Islet of Langerhans (tissue), 1 donor: ENCODE data around the gene BORCS6.
"Not testable (repeated sequence)": the region's sequence is repeated elsewhere in the genome, so short reads cannot be mapped to it uniquely, and the experiment has no call there.

Source experiments
- FAIRE-seq: peaks from one replicate; lab custom pipeline; 2011; peaks lifted over from hg19 to GRCh38; lab: Jason Lieb, UNC

Gene BORCS6

GRCh38 chr17:8173056-8173870, 16.7 kb downstream of the BORCS6 start:
- FAIRE-seq, result peak; percentile 62

- FAIRE-seq, result not testable (repeated sequence)
Measured at GRCh38 chr17:8170186-8170585, 19.8 kb downstream of the BORCS6 start.

- FAIRE-seq, result no peak
Measured at GRCh38 chr17:8167526-8167925, 22.5 kb downstream of the BORCS6 start.

GRCh38 chr17:8166731-8167130, 23.2 kb downstream of the BORCS6 start:
- no peak for FAIRE-seq

- no peak for FAIRE-seq
Measured at GRCh38 chr17:8164815-8165131, 25.2 kb downstream of the BORCS6 start.

- FAIRE-seq, result no peak
Measured at GRCh38 chr17:8163978-8164814, 25.8 kb downstream of the BORCS6 start.

GRCh38 chr17:8162997-8163977, 26.7 kb downstream of the BORCS6 start:
- no peak for FAIRE-seq

- no peak for FAIRE-seq
Measured at GRCh38 chr17:8162233-8162996, 27.6 kb downstream of the BORCS6 start, which contains the start of gene VAMP2. TSS of gene VAMP2 (minus strand) at chr17:8162948. CDS start at chr17:8162879, 69 bp downstream.

GRCh38 chr17:8161289-8162232, 28.4 kb downstream of the BORCS6 start:
- FAIRE-seq, result no peak

GRCh38 chr17:8160741-8161221, 29.2 kb downstream of the BORCS6 start:
- no peak for FAIRE-seq

GRCh38 chr17:8160224-8160577, 29.8 kb downstream of the BORCS6 start:
- FAIRE-seq, result no peak

- FAIRE-seq, result no peak
Measured at GRCh38 chr17:8159459-8160223, 30.3 kb downstream of the BORCS6 start.

- no peak for FAIRE-seq
Measured at GRCh38 chr17:8159032-8159400, 31.0 kb downstream of the BORCS6 start.

- FAIRE-seq, result peak; percentile 17
Measured at GRCh38 chr17:8158267-8159031, 31.5 kb downstream of the BORCS6 start.

GRCh38 chr17:8156246-8156992, 33.6 kb downstream of the BORCS6 start:
- FAIRE-seq, result peak; percentile 99

- no peak for FAIRE-seq
Measured at GRCh38 chr17:8155996-8156245, 34.1 kb downstream of the BORCS6 start.

- FAIRE-seq, result no peak
Measured at GRCh38 chr17:8155231-8155995, 34.6 kb downstream of the BORCS6 start.
